GDM1 (cell line): ENCODE measurements around the gene PATJ.

Experiments
- DNase-seq: peaks from one replicate; lab custom pipeline; 2025; lab: John Stamatoyannopoulos, UW

The PATJ gene

GRCh38 chr1:61981870-61982660 lies 239.8 kb downstream of the PATJ start:
- no peak for DNase-seq

- no peak for DNase-seq
Observed at GRCh38 chr1:61983236-61983635, 241.0 kb downstream of the PATJ start.

GRCh38 chr1:61992257-61992656 lies 250.0 kb downstream of the PATJ start:
- no peak for DNase-seq

- no peak for DNase-seq
Observed at GRCh38 chr1:61993331-61993961, 251.2 kb downstream of the PATJ start.

- no peak for DNase-seq
Observed at GRCh38 chr1:61995641-61996040, 253.4 kb downstream of the PATJ start.

- no peak for DNase-seq
Observed at GRCh38 chr1:61997123-61997522, 254.8 kb downstream of the PATJ start.

GRCh38 chr1:62003777-62004176 lies 261.5 kb downstream of the PATJ start:
- no peak for DNase-seq

- no peak for DNase-seq
Observed at GRCh38 chr1:62006690-62007089, 264.4 kb downstream of the PATJ start.

- DNase-seq, result no peak
Observed at GRCh38 chr1:62011006-62011405, 268.7 kb downstream of the PATJ start.

- DNase-seq, result no peak
Observed at GRCh38 chr1:62012095-62012494, 269.8 kb downstream of the PATJ start.

- no peak for DNase-seq
Observed at GRCh38 chr1:62012836-62013235, 270.6 kb downstream of the PATJ start.

GRCh38 chr1:62013264-62013663 lies 271.0 kb downstream of the PATJ start:
- DNase-seq, result no peak

GRCh38 chr1:62022382-62022983 lies 280.2 kb downstream of the PATJ start:
- DNase-seq, result no peak

GRCh38 chr1:62024690-62025089 lies 282.4 kb downstream of the PATJ start:
- DNase-seq, result no peak

GRCh38 chr1:62025154-62025553 lies 282.9 kb downstream of the PATJ start:
- DNase-seq, result no peak

- DNase-seq, result no peak
Observed at GRCh38 chr1:62025892-62026291, 283.6 kb downstream of the PATJ start.

- no peak for DNase-seq
Observed at GRCh38 chr1:62029704-62030103, 287.4 kb downstream of the PATJ start.

- DNase-seq, result no peak
Observed at GRCh38 chr1:62034790-62035189, 292.5 kb downstream of the PATJ start.

GRCh38 chr1:62037274-62037673 lies 295.0 kb downstream of the PATJ start:
- DNase-seq, result no peak

GRCh38 chr1:62038594-62039284 lies 296.5 kb downstream of the PATJ start:
- DNase-seq, result no peak

- no peak for DNase-seq
Observed at GRCh38 chr1:62040450-62040849, 298.2 kb downstream of the PATJ start.

GRCh38 chr1:62040973-62041372 lies 298.7 kb downstream of the PATJ start:
- no peak for DNase-seq

- no peak for DNase-seq
Observed at GRCh38 chr1:62043154-62043553, 300.9 kb downstream of the PATJ start.
